HL-60 (cell line): ENCODE measurements around the gene DNAI2.

Experiments used
- DNase-seq, 2 experiments: peaks; one replicate each; pipeline ENCODE4 v3.0.0-alpha.2; 2010 to 2020; ENCODE audit warnings: low read depth in 1 of 2, low spot score in 1 of 2
- H3K27ac ChIP-seq: fragments of 250-450 bp; sonication (Bioruptor Pico); replicated peaks from 2 replicates; pipeline ENCODE4 v1.5.1; 2020; ENCODE audit warnings: mild to moderate bottlenecking, moderate library complexity
- H3K27me3 ChIP-seq: fragments of 250-450 bp; sonication (Bioruptor Pico); 2 replicates; pipeline ENCODE4 v1.5.1; 2021; ENCODE audit warnings: mild to moderate bottlenecking, moderate library complexity; ENCODE audit not compliant: insufficient read depth, poor library complexity, severe bottlenecking
- H3K4me3 ChIP-seq: replicated peaks from 2 replicates; pipeline ENCODE4 v1.5.1; 2011; ENCODE audit warnings: mild to moderate bottlenecking, control low read depth, low read length; ENCODE audit not compliant: insufficient read depth
- CTCF ChIP-seq: IDR thresholded peaks from one replicate; pipeline ENCODE4 v1.5.1; 2011; ENCODE audit warnings: low read length, control low read depth, inconsistent platforms; ENCODE audit not compliant: insufficient read depth
- GABPA ChIP-seq: IDR thresholded peaks from 2 replicates; pipeline ENCODE4 v1.6.1; 2012; ENCODE audit warnings: low read depth
- POLR2AphosphoS5 ChIP-seq: IDR thresholded peaks from 2 replicates; pipeline ENCODE4 v1.6.1; 2012; ENCODE audit warnings: low read depth
- REST ChIP-seq: IDR thresholded peaks from 2 replicates; pipeline ENCODE4 v1.6.1; 2012; ENCODE audit warnings: low read depth; ENCODE audit not compliant: insufficient replicate concordance
- SPI1 ChIP-seq: IDR thresholded peaks from 2 replicates; pipeline ENCODE4 v1.6.1; 2012; ENCODE audit warnings: low read depth, mild to moderate bottlenecking, borderline replicate concordance

DNAI2 gene

GRCh38 chr17:74295625-74296547 is 21.9 kb downstream of the DNAI2 start:
- no peak overlapping the region for H3K27ac ChIP-seq
- TF ChIP-seq POLR2AphosphoS5 (no peak), GABPA (no peak), CTCF (no peak), SPI1 (no peak), REST (no peak)
- H3K4me3 ChIP-seq: no peak overlapping the region
- no peak for DNase-seq
- peaks cover 2% of the 10 kb centered on the region for H3K27me3 ChIP-seq

- Histone ChIP-seq H3K27ac (no peak overlapping the region), H3K4me3 (no peak overlapping the region), H3K27me3 (peaks cover 2% of the 10 kb centered on the region)
- DNase-seq: peak in 1 of 2 experiments; percentile 60
- TF ChIP-seq GABPA (no peak), CTCF (peak; percentile 62)
These were observed 22.5 kb downstream of the DNAI2 start for GRCh38 chr17:74296548-74296936.

GRCh38 chr17:74297941-74298340 is 23.9 kb downstream of the DNAI2 start:
- H3K27me3 ChIP-seq: peaks cover 2% of the 10 kb centered on the region
- DNase-seq: no peak
- TF ChIP-seq CTCF (no peak), POLR2AphosphoS5 (no peak), REST (no peak), SPI1 (no peak), GABPA (no peak)
- H3K4me3 ChIP-seq: no peak overlapping the region
- H3K27ac ChIP-seq: no peak overlapping the region

- no peak for TF ChIP-seq POLR2AphosphoS5
- no peak for TF ChIP-seq SPI1
- no peak for TF ChIP-seq REST
- TF ChIP-seq CTCF: no peak
- no peak for TF ChIP-seq GABPA
- H3K27ac ChIP-seq: no peak overlapping the region
These were observed 24.7 kb downstream of the DNAI2 start for GRCh38 chr17:74298778-74299177.

More at GRCh38 chr17:74298778-74299177, 24.7 kb downstream of the DNAI2 start:
- Histone ChIP-seq H3K4me3 (no peak overlapping the region), H3K27me3 (peaks cover 2% of the 10 kb centered on the region)
- no peak for DNase-seq
